ENCODE measurements around the gene TSPAN3. TPM values are rescaled to one million over a fixed set of nuclear protein-coding genes. Genes with fewer than 3 reads are reported as not detected.

Gene TSPAN3
- total RNA-seq, 1 donor from 2014 or later: 202 TPM

GRCh38 chr15:77023576-77024272 is 47.2 kb downstream of the TSPAN3 start:
- no peak for DNase-seq

- no peak for DNase-seq
Measured at GRCh38 chr15:77022646-77023575, 48.0 kb downstream of the TSPAN3 start.

GRCh38 chr15:77021803-77022381 is 49.0 kb downstream of the TSPAN3 start:
- no peak for DNase-seq

GRCh38 chr15:77021088-77021481 is 49.8 kb downstream of the TSPAN3 start:
- no peak for DNase-seq

- no peak for DNase-seq
Measured at GRCh38 chr15:77020348-77021087, 50.4 kb downstream of the TSPAN3 start.

- DNase-seq: no peak
Measured at GRCh38 chr15:77019521-77020331, 51.2 kb downstream of the TSPAN3 start.

GRCh38 chr15:77018796-77019505 is 52.0 kb downstream of the TSPAN3 start:
- DNase-seq: no peak

GRCh38 chr15:77017761-77018720 is 52.9 kb downstream of the TSPAN3 start:
- DNase-seq: no peak

GRCh38 chr15:77017091-77017660 is 53.7 kb downstream of the TSPAN3 start:
- no peak for DNase-seq

GRCh38 chr15:77016321-77016695 is 54.6 kb downstream of the TSPAN3 start:
- no peak for DNase-seq

GRCh38 chr15:77015646-77016320 is 55.1 kb downstream of the TSPAN3 start:
- no peak for DNase-seq

GRCh38 chr15:77014132-77015081 is 56.5 kb downstream of the TSPAN3 start:
- DNase-seq: no peak

GRCh38 chr15:77013776-77014131 is 57.2 kb downstream of the TSPAN3 start:
- no peak for DNase-seq

- no peak for DNase-seq
Measured at GRCh38 chr15:77012868-77013267, 58.0 kb downstream of the TSPAN3 start.

- no peak for DNase-seq
Measured at GRCh38 chr15:77012117-77012712, 58.7 kb downstream of the TSPAN3 start.

GRCh38 chr15:77010857-77011256 is 60.1 kb downstream of the TSPAN3 start:
- DNase-seq: no peak

GRCh38 chr15:77010312-77010686 is 60.6 kb downstream of the TSPAN3 start:
- DNase-seq: no peak
